ENCODE measurements around the gene METTL16.
"Not testable (repeated sequence)": the region's sequence is repeated elsewhere in the genome, so short reads cannot be mapped to it uniquely, and the experiment has no call there.

Gene METTL16

GRCh38 chr17:2503627-2504026, 8.1 kb downstream of the METTL16 start:
- DNase-seq (ENCODE audit: low read depth in 3 of 3, low spot score in 1 of 3) = no peak

DNA sequence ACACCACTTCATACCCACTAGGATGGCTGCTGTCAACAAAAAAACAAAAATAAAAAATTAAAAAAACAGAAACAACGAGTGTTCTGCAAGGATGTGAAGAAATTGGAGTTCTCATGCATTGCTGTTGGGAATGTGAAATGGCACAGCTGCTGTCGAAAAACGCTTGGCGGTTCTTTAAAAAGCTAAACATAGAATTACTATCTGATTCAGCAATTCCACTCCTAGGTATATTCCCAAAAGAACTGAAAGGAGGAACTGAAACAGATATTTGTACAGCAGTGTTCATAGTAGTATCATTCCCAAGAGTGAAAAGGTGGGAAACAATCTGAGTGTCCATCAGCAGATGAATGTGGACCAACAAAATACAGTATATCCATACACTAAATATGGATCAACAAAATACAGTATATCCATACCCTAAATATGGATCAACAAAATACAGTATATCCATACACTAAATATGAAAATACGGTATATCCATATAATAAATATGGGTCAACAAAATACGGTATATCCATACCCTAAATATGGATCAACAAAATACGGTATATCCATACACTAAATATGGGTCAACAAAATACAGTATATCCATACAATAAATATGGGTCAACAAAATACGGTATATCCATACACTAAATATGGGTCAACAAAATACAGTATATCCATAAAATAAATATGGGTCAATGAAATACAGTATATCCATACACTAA, 8.7 kb downstream of the METTL16 start:
- DNase-seq (ENCODE audit: low read depth in 3 of 3, low spot score in 1 of 3) = no peak

GRCh38 chr17:2500446-2500845, 11.2 kb downstream of the METTL16 start:
- DNase-seq (ENCODE audit: low read depth in 3 of 3, low spot score in 1 of 3) = no peak

GRCh38 chr17:2489286-2489685, 22.4 kb downstream of the METTL16 start:
- not testable (repeated sequence) for DNase-seq (ENCODE audit: low read depth in 3 of 3, low spot score in 1 of 3)

DNA sequence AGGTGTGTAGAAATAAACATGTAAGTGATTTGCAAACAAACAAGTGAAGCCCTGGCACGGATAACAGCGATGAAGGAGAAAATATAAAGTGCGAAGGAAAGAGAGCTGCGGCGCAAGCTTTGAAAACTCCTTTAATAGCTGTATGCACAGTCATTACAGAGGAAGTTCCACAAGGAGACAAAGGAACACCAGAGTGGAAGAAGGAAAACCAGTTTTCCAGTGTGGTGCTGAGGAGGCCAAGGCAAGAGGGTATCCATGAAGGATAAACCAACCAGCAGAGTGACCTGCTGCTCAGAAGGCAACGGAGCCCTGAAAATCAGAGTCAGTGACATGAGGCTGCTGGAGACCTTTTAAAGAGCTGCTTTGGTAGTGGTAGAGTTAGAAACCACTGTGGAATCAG, 24.4 kb downstream of the METTL16 start:
- no peak for DNase-seq (ENCODE audit: low read depth in 3 of 3, low spot score in 1 of 3)

- DNase-seq (ENCODE audit: low read depth in 3 of 3, low spot score in 1 of 3) = not testable (repeated sequence)
Observed at GRCh38 chr17:2486709-2487108, 25.0 kb downstream of the METTL16 start.

DNA sequence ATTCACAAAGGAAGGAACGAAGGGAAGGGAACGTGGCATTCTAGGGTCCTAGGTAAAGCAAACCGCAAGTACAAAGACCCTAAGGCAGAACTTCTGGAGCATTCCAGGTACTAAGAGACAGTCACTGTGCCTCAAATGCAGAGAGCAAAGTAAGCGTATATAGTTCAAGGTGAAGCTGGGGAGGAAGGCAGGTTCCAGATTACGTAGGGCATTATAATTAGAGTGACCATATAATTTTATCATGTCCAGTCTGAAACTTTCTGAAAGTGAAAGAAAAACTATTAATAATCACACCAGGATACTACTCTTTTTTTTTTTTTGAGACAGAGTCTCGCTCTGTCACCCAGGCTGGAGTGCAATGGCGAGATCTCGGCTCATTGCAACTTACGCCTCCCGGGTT, 25.7 kb downstream of the METTL16 start:
- DNase-seq (ENCODE audit: low read depth in 3 of 3, low spot score in 1 of 3) = no peak

DNA sequence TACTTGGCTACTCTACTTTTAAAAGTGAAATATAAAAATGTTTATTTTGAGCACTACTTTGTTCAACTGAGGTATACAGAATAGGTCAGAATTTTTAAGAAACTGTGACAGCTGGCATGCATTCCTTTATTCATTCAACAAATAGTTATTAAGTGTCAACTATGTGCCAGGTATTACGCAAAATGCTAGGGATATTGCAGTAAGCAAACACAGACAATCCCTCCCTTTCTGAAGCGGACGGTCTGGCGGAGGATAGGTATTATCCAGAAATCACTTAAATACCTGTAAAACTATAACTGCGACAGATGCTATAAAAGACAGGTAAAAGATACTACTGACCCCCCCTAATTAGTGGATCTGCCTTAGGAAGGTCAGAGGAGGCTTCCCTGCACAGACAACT, 26.1 kb downstream of the METTL16 start:
- no peak for DNase-seq (ENCODE audit: low read depth in 3 of 3, low spot score in 1 of 3)

DNA sequence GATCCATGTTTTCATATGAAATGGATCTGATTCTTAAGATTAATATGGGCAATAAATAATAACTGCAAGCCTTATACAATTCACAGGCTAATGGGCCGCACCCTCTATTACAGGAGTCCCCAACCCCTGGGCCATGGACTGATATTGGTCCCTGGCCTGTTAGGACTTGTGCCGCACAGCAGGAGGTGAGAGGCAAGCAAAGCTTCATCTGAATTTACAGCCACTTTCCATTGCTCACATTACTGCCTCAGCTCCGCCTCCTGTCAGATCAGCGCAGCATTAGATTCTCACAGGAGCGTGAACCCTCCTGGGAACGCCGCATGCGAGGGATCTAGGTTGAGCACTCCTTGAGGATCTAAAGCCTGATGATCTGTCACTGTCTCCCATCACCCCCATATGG, 26.8 kb downstream of the METTL16 start:
- no peak for DNase-seq (ENCODE audit: low read depth in 3 of 3, low spot score in 1 of 3)

GRCh38 chr17:2483084-2483483, 28.6 kb downstream of the METTL16 start:
- no peak for DNase-seq (ENCODE audit: low read depth in 3 of 3, low spot score in 1 of 3)

GRCh38 chr17:2482218-2482617, 29.5 kb downstream of the METTL16 start:
- no peak for DNase-seq (ENCODE audit: low read depth in 3 of 3, low spot score in 1 of 3)

DNA sequence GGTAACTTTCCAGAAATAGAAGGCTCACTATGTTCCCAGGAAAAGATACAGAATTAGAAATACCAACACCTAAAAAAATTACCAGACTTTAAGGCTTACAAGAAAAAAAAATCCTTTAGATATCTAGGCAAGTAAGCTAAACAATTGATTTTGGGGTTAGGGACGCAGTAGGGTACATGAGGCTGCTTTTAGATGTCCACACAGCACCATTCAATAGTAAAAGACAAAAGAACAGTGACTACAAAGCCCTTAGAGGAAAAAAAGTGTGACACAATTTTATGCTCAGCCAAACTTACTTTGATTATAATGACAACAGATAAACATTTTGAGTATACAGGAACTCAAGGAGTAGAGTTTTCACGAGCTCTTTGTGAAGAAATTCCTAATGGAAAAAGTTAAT, 29.9 kb downstream of the METTL16 start:
- DNase-seq (ENCODE audit: low read depth in 3 of 3, low spot score in 1 of 3) = no peak

GRCh38 chr17:2478458-2478857, 33.2 kb downstream of the METTL16 start:
- no peak for DNase-seq (ENCODE audit: low read depth in 3 of 3, low spot score in 1 of 3)

DNA sequence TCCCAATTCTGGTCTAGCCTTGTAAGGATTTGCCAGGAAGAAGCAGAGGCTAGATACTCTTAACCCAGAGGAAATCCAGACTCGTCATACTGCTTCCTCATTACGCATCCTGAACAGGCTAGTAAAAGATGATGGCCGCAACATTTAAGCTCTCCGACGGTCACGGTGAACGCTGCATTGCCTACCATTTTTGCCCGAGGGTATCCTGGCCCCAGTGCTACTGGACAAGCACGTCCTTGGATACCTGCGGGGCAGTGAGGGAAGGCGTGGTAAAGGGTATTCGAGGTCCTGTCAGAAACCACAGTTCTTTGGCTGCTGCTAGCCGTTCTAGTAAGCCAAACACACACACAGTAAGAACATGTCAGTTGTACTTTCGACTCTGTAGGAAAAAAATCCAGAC, 36.6 kb downstream of the METTL16 start:
- no peak for DNase-seq (ENCODE audit: low read depth in 3 of 3, low spot score in 1 of 3)

- no peak for DNase-seq (ENCODE audit: low read depth in 3 of 3, low spot score in 1 of 3)
Observed at GRCh38 chr17:2474371-2474770, 37.3 kb downstream of the METTL16 start.

GRCh38 chr17:2468270-2468669, 43.4 kb downstream of the METTL16 start:
- DNase-seq (ENCODE audit: low read depth in 3 of 3, low spot score in 1 of 3) = no peak

GRCh38 chr17:2466931-2467330, 44.8 kb downstream of the METTL16 start:
- DNase-seq (ENCODE audit: low read depth in 3 of 3, low spot score in 1 of 3) = no peak

DNA sequence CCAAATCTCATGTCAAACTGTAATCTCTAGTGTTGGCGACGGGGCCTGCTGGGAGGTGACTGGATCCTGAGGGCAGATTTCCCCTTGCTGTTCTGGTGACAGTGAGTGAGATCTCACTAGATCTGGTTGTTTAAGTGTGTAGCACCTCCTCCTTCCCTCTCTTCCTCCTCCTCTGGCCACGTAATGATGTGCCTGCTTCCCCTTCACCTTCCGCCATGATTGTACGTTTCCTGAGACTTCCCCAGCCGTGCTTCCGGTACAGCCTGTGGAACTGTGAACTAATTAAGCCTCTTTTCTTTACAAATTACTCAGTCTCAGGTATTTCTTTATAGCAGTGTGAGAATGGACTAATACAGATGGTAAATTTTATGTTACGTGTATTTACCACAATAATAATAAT, 49.2 kb downstream of the METTL16 start:
- DNase-seq (ENCODE audit: low read depth in 3 of 3, low spot score in 1 of 3) = no peak

GRCh38 chr17:2459917-2460271, 51.8 kb downstream of the METTL16 start:
- no peak for DNase-seq (ENCODE audit: low read depth in 3 of 3, low spot score in 1 of 3)

DNA sequence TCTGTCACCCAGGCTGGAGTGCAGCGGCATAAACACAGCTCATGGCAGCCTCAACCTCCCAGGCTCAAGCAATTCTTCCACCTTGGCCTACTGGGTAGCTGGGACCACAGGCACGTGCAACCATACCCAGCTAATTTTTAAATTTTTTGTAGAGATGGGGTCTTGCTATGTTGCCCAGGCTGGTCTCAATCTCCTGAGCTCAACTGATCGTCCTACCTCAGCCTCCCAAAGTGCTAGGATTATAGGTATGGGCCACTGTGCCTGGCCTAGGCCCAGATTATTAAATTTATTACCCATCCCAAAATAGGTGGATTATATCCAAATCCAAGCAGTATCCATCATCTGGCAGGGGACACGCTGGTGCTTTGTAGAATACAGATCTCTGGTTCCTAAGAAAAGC, 53.8 kb downstream of the METTL16 start:
- DNase-seq (ENCODE audit: low read depth in 3 of 3, low spot score in 1 of 3) = no peak

DNA sequence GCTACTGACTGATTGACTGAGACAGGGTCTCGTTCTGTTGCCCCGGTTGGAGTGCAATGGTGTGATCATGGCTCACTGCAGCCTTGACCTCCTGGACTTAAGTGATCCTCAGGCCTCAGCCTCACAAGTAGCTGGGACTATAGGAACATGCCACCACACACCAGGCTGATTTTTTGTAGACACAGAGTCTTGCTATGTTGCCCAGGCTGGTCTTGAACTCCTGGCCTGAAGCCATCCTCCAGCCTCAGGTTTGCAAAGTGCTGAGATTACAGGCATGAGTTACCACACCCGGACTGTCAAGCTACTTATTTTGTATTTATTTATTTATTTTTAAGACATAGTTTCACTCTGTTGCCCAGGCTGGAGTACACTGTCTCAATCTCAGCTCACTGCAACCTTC, 55.2 kb downstream of the METTL16 start:
- no peak for DNase-seq (ENCODE audit: low read depth in 3 of 3, low spot score in 1 of 3)

DNA sequence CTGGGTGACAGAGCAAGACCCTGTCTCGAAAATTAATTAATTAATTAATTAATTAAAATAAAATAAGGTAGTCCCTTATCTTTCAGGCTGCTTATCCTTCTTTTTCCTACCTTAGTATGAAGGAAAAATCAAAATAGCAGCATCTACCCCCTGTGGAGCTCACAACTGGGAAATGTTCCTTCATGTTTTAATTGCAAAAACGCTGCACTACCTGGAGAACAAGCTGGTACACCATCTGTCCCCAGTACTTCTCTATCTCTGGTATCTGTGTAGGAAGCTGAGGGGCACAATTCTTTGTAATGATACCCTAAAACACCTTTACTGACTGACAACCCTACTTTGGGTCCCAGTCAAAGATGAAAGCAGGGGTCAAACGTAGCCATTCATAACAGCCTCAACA, 55.7 kb downstream of the METTL16 start:
- DNase-seq (ENCODE audit: low read depth in 3 of 3, low spot score in 1 of 3) = no peak

DNA sequence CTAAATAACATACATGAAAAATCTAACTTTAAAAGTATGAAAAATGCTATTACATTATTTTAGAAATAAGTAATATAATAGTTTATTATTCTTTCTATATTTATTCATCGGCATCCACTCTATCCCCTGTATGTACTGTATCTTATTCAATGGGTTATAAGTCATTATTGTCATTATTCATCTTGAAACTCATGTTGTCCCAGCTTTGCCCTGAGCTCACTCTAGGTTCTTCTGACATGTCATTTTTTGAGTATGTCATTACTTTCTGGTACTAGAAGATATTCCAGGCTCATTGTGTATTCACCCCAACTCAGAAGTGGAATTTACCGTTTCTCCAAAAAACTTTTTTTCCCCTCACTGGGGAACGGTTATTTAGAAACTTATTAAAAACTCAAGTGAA, 57.8 kb downstream of the METTL16 start:
- no peak for DNase-seq (ENCODE audit: low read depth in 3 of 3, low spot score in 1 of 3)

DNA sequence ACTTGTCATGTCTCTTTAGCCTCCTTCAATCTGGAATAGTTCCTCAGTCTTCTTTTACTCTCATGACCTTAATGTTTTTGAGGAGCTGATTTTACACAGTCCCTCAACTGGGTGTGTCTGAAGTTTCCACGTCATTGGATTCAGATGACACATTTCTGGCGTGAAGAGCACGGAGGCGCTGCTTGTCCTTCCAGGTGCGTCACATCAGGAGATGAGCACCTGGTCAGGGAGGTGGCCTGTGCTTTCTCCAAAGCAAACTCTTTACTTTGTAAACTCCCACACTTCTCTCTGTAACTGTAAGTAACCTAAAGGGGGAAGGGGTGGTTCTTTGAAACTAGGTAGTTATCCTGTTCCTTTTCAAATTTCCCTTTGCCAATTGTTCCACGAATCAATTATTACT, 58.4 kb downstream of the METTL16 start:
- no peak for DNase-seq (ENCODE audit: low read depth in 3 of 3, low spot score in 1 of 3)

Data from stimulated activated CD4-positive, alpha-beta T cell treated with anti-CD3 and anti-CD28 coated beads, TNF-alpha, amount 100 ng/mL, for 1 hour (primary cell).